Gastrocnemius medialis (tissue), 4 donors: ENCODE results near the gene SLC11A1. TPM values are rescaled to one million over a fixed set of nuclear protein-coding genes. Genes with fewer than 3 reads are reported as not detected.

Experiments
- ATAC-seq, 2 donors: fragments of 150-250 bp; one replicate each; pipeline ENCODE4 v1.9.1; 2016
- DNase-seq, 2 donors: peaks; one replicate each; pipeline ENCODE4 v3.0.0-alpha.2; 2019
- H3K27ac ChIP-seq, 4 donors: fragments of 200-600 bp; sonication (generic); 1 replicate in 1 of 4; 2 replicates in 3 of 4; pipeline ENCODE4 v1.5.1; 2016 to 2018; ENCODE audit warnings: mild to moderate bottlenecking in 2 of 4, moderate library complexity in 1 of 4
- H3K27me3 ChIP-seq, 3 donors: fragments of 200-600 bp; sonication (generic) in 2 of 3; 1 replicate in 1 of 3; 2 replicates in 2 of 3; pipeline versions ENCODE4 v1.5.1 to v1.6.0; 2016 to 2019; ENCODE audit warnings: mild to moderate bottlenecking in 1 of 3, moderate library complexity in 1 of 3
- H3K36me3 ChIP-seq, 2 donors: fragments of 200-600 bp; sonication (generic) in 1 of 2; one replicate each; pipeline ENCODE4 v1.5.1; 2017 to 2018
- H3K4me1 ChIP-seq, 2 donors: fragments of 200-600 bp; sonication (generic) in 1 of 2; one replicate each; pipeline ENCODE4 v1.5.1; 2016 to 2017; ENCODE audit warnings: mild to moderate bottlenecking in 2 of 2
- H3K4me3 ChIP-seq, 4 donors: fragments of 200-600 bp; sonication (generic) in 3 of 4; 1 replicate in 1 of 4; 2 replicates in 3 of 4; pipeline ENCODE4 v1.5.1; 2016 to 2019; ENCODE audit warnings: mild to moderate bottlenecking in 2 of 4
- H3K9me3 ChIP-seq, 3 donors: fragments of 200-600 bp; sonication (generic) in 2 of 3; 1 replicate in 1 of 3; 2 replicates in 2 of 3; pipeline ENCODE4 v1.5.1; 2016 to 2019
- POLR2A ChIP-seq, 2 donors: fragments of 450-650 bp; IDR thresholded peaks; one replicate each; pipeline ENCODE4 v1.6.1; 2017; ENCODE audit warnings: antibody characterized with exemption in 2 of 2, mild to moderate bottlenecking in 2 of 2, moderate library complexity in 2 of 2
- in situ Hi-C, 4 donors: fragments of 200-750 bp; cut with MboI; loops; one replicate each; pipeline versions ENCODE4 v1.15.0 to v1.8.0; 2017; ENCODE audit warnings: low sequenced_read_pairs in 4 of 4
- intact Hi-C: fragments of 100-400 bp; cut with DNase I; formaldehyde crosslinking; loops from one replicate; pipeline ENCODE4 v1.15.1; 2023; ENCODE audit warnings: low total_unique reads
- total RNA-seq, 4 donors: library from RNA; depleted of rRNA; stranded (reverse); fragments of >200 nt; gene quantifications; one replicate each; pipeline versions ENCODE4 v1.1.0 to v1.2.3, GENCODE V29; 2016
- TF ChIP-seq, protein P1 (sequence below), 5 experiments: fragments of 450-650 bp in 3 of 5; fragments of 200-600 bp in 2 of 5; sonication (generic) in 2 of 5; IDR thresholded peaks in 4 of 5; conservative IDR thresholded peaks in 1 of 5; 1 replicate in 4 of 5; 2 replicates in 1 of 5; pipeline ENCODE4 v1.5.1; 2016 to 2019; ENCODE audit warnings: antibody characterized with exemption in 5 of 5, mild to moderate bottlenecking in 3 of 5, moderate library complexity in 3 of 5

SLC11A1 gene
- total RNA-seq, 4 donors from 2014 or later: 1.1 to 6.3 (median 4.5) TPM

DNA sequence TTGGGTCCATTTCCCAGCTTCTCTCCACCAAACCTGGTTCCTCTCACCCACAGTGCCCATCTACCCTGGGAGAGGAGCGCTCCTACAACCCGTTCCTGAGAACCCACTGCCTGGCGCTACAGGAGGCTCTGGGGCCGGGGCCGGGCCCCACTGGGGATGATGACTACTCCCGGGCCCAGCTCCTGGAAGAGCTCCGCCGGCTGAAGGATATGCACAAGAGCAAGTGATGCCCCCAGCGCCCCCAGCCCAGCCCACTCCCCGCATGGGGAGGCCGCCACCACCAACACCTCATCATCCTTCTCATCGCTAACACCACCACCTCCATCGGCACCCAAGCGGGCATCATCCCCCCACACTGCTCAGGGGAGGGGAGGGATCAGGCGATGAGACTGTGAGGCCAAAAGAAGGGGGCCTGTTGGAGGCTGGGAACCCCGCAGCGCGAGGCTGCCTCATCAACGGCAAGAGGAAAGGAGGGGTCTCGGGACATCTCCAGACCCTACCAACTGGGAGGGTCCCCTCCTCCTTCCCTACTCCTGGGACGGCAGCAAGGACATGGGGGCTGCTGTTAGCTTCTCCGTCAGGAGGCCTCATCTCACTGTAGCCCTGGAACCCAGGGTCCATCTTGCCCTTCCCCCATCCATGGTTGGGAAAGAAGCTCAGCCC, 37.2 kb upstream of the SLC11A1 start:
- Histone ChIP-seq H3K4me1 (no peaks in the 10 kb centered on the region), H3K27ac (no peak overlapping the region), H3K27me3 (no peaks in the 10 kb centered on the region), H3K4me3 (no peak overlapping the region), H3K9me3 (no peaks in the 10 kb centered on the region), H3K36me3 (no peaks in the 10 kb centered on the region)
- in situ Hi-C loops (no loop called here), intact Hi-C loops (no loop called here)
- no peak for ATAC-seq
- TF ChIP-seq, protein P1, sequence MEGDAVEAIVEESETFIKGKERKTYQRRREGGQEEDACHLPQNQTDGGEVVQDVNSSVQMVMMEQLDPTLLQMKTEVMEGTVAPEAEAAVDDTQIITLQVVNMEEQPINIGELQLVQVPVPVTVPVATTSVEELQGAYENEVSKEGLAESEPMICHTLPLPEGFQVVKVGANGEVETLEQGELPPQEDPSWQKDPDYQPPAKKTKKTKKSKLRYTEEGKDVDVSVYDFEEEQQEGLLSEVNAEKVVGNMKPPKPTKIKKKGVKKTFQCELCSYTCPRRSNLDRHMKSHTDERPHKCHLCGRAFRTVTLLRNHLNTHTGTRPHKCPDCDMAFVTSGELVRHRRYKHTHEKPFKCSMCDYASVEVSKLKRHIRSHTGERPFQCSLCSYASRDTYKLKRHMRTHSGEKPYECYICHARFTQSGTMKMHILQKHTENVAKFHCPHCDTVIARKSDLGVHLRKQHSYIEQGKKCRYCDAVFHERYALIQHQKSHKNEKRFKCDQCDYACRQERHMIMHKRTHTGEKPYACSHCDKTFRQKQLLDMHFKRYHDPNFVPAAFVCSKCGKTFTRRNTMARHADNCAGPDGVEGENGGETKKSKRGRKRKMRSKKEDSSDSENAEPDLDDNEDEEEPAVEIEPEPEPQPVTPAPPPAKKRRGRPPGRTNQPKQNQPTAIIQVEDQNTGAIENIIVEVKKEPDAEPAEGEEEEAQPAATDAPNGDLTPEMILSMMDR (IDR thresholded peaks at IDR 0.05 in 4 of 5, conservative IDR thresholded peaks at IDR 0.05 in 1 of 5): no peak
- TF ChIP-seq POLR2A (IDR thresholded peaks at IDR 0.05): no peak
- DNase-seq: no peak

DNA sequence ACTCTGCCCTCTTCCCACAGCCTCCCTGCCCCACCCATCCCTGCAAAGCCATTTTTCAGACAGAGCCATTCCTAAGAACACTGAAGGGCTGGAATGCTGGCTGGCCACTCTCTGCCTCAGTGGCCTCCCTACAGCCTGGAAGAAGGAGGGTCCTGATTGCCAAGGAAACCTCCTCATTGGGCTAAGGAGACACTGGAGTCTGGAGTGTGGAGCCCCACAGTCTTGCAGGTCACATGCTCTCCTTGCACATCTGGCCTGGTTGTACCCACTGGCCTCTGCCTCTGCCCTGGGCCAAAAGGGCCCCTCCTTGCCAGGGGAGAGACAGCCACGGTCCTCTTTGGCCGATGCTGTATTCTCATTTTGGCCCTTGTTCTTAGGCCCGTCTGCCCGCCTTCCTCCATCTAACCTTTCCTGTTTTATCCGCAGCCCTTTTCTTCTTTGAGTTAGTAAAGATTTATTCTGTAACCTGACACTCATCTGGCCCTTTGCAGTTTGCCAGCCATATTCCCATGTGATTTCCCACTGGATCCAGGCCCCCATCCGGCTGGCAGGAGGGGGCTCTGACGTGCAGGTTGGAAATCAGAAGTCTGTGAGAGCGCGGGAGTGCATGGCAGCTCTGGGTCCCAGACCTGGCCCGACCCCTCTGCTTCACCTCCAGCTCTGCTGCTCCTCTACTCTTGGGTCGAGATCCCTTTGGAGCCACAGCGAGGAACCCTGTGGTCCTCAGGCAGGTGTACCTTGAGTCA, 36.4 kb upstream of the SLC11A1 start:
- intact Hi-C loops: no loop called here
- no peaks in the 10 kb centered on the region for H3K4me1 ChIP-seq
- H3K27me3 ChIP-seq: no peaks in the 10 kb centered on the region
- H3K27ac ChIP-seq: no peak overlapping the region
- no peak overlapping the region for H3K4me3 ChIP-seq
- H3K9me3 ChIP-seq: no peaks in the 10 kb centered on the region
- in situ Hi-C loops: no loop called here
- ATAC-seq: no peak
- H3K36me3 ChIP-seq: no peaks in the 10 kb centered on the region
- no peak for DNase-seq
- TF ChIP-seq, protein P1 (IDR thresholded peaks at IDR 0.05 in 4 of 5, conservative IDR thresholded peaks at IDR 0.05 in 1 of 5): no peak
- no peak for TF ChIP-seq POLR2A (IDR thresholded peaks at IDR 0.05)

DNA sequence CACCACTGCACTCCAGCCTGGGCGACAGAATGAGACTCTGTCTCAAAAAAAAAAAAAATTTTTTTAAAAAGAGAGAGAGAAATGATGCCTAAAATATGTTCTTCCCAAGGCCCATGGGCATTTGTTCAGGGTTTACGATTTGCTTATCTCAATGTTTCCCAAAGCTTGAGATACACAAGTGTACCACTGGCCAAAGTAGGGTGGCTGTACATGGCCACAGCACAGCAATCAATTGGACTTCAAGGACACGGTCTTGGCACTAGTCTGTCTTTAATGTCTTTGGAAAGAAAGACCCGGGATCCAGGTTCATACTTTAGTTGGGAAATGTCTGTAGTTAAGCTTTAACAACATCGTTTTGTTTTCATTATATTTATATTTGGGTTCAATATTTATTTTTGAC, 34.9 kb upstream of the SLC11A1 start:
- H3K4me3 ChIP-seq: no peak overlapping the region
- H3K27ac ChIP-seq: no peak overlapping the region
- ATAC-seq (no peak), DNase-seq (no peak)
- in situ Hi-C loops: no loop called here
- no peaks in the 10 kb centered on the region for H3K27me3 ChIP-seq
- no peaks in the 10 kb centered on the region for H3K36me3 ChIP-seq
- intact Hi-C loops: no loop called here
- TF ChIP-seq, protein P1 (IDR thresholded peaks at IDR 0.05 in 4 of 5, conservative IDR thresholded peaks at IDR 0.05 in 1 of 5): no peak
- no peak for TF ChIP-seq POLR2A (IDR thresholded peaks at IDR 0.05)
- H3K9me3 ChIP-seq: no peaks in the 10 kb centered on the region
- H3K4me1 ChIP-seq: no peaks in the 10 kb centered on the region

DNA sequence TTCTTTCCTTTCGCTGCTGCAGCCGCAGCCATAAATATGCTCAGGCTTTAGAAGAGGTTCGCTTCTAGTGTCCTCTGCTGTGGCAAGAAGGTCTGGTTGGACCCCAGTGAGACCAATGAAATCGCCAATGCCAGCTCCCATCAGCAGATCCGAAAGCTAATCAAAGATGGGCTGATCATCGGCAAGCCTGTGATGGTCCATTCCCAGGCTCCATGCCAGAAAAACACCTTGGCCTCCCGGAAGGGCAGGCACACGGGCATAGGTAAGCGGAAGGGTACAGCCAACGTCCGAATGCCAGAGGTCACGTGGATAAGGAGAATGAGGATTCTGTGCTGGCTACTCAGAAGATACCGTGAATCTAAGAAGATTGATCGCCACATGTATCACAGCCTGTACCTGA, 28.0 kb upstream of the SLC11A1 start:
- no peak overlapping the region for H3K4me3 ChIP-seq
- no peaks in the 10 kb centered on the region for H3K4me1 ChIP-seq
- H3K27ac ChIP-seq: no peak overlapping the region
- H3K27me3 ChIP-seq: no peaks in the 10 kb centered on the region
- intact Hi-C loops: loop anchor here (10.0 kb wide), 1 partner anchor 49 kb away; no protein-coding TSS in a partner anchor
- H3K9me3 ChIP-seq: no peaks in the 10 kb centered on the region
- in situ Hi-C loops: loop anchor here in 1 of 4 donors (25.0 kb wide), 1 partner anchor 167 kb away; no protein-coding TSS in a partner anchor
- TF ChIP-seq, protein P1 (IDR thresholded peaks at IDR 0.05 in 4 of 5, conservative IDR thresholded peaks at IDR 0.05 in 1 of 5): no peak
- H3K36me3 ChIP-seq: no peaks in the 10 kb centered on the region
- ATAC-seq (no peak), DNase-seq (no peak)
